Measurements from ENCODE around the gene PHF12. TPM values are rescaled to one million over a fixed set of nuclear protein-coding genes. Genes with fewer than 3 reads are reported as not detected.

Gene PHF12
- polyA plus RNA-seq, 1 experiment, result 16.5 TPM

- ChIA-PET CTCF (interaction anchor here (0.7 kb wide), 1 partner anchor 1279 kb away, joined by 4 read pairs; no protein-coding TSS in a partner anchor), POLR2A (no interaction called here)
- TF ChIP-seq, protein P1, sequence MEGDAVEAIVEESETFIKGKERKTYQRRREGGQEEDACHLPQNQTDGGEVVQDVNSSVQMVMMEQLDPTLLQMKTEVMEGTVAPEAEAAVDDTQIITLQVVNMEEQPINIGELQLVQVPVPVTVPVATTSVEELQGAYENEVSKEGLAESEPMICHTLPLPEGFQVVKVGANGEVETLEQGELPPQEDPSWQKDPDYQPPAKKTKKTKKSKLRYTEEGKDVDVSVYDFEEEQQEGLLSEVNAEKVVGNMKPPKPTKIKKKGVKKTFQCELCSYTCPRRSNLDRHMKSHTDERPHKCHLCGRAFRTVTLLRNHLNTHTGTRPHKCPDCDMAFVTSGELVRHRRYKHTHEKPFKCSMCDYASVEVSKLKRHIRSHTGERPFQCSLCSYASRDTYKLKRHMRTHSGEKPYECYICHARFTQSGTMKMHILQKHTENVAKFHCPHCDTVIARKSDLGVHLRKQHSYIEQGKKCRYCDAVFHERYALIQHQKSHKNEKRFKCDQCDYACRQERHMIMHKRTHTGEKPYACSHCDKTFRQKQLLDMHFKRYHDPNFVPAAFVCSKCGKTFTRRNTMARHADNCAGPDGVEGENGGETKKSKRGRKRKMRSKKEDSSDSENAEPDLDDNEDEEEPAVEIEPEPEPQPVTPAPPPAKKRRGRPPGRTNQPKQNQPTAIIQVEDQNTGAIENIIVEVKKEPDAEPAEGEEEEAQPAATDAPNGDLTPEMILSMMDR (IDR thresholded peaks at IDR 0.05; ENCODE audit: insufficient read depth, low read depth, low read length), result no peak
- DNase-seq (ENCODE audit: low read depth), result no peak
- peaks cover 10% of the 10 kb centered on the region; the same call in 1 of the 2 replicates for H3K36me3 ChIP-seq (ENCODE audit: control insufficient read depth, insufficient read depth, low read length)
- H3K4me3 ChIP-seq (ENCODE audit: low read depth, low read length), result no peak overlapping the region
- H3K27me3 ChIP-seq (ENCODE audit: control insufficient read depth, insufficient read depth, low read length), result no peaks in the 10 kb centered on the region
Measured at GRCh38 chr17:28874750-28875149, 76.6 kb downstream of the PHF12 start.

DNA sequence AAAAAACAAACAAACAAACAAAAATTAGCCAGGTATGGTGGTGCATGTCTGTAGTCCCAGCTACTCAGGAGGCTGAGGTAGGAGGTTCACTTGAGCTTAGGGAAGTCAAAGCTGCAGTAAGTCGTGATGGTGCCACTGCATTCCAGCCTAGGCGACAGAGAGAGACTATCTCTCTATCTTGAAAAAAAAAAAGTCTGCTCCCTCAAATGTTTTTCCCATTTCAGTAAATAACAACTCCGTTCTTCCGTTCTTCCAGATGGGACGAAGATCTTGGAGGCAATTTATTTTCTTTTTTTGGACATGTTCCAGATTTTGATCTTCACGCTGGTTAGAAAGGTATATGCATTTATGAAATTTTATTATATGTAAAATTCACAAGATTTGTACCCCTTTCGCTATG lies 77.5 kb downstream of the PHF12 start:
- CTCF ChIA-PET, result no interaction called here
- Histone ChIP-seq H3K36me3 (ENCODE audit: control insufficient read depth, insufficient read depth, low read length) (peaks cover 2% of the 10 kb centered on the region; the same call in 1 of the 2 replicates), H3K27me3 (ENCODE audit: control insufficient read depth, insufficient read depth, low read length) (no peaks in the 10 kb centered on the region), H3K4me3 (ENCODE audit: low read depth, low read length) (no peak overlapping the region)
- POLR2A ChIA-PET, result no interaction called here
- TF ChIP-seq, protein P1 (IDR thresholded peaks at IDR 0.05; ENCODE audit: insufficient read depth, low read depth, low read length), result no peak
- no peak for DNase-seq (ENCODE audit: low read depth)

DNA sequence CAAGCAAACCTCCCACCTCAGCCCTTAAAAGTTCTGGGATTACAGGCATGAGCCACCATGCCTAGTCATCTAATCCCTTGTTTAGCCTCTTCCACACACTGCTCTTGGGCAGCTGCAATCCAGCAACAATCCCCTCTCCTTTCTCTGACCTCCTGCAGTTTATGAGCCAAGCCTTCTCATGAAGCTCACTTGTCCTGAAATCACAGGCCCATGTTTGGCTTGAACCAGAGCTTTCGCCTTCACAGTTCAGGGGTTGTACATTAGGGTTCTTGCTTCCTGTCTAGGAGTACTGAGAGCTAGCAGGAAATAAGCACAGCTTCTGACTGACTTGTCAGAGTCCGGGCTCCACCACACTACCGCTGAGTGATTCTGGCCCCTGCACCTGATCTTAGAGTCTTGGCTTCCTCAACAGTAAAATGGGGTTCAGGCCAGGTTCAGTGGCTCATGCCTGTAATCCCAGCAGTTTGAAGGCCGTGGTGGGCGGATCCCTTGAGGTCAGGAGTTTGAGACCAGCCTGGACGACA lies 80.2 kb downstream of the PHF12 start:
- ChIA-PET CTCF (interaction anchor here (1.0 to 2.2 kb wide), 3 partner anchors 110 to 225 kb away, joined by 3 to 6 read pairs (median 3); partner anchors contain the start of gene TLCD1), POLR2A (no interaction called here)
- no peaks in the 10 kb centered on the region for H3K36me3 ChIP-seq (ENCODE audit: control insufficient read depth, insufficient read depth, low read length)
- H3K27me3 ChIP-seq (ENCODE audit: control insufficient read depth, insufficient read depth, low read length), result no peaks in the 10 kb centered on the region
- TF ChIP-seq, protein P1 (IDR thresholded peaks at IDR 0.05; ENCODE audit: insufficient read depth, low read depth, low read length), result no peak
- no peak for DNase-seq (ENCODE audit: low read depth)
- H3K4me3 ChIP-seq (ENCODE audit: low read depth, low read length), result no peak overlapping the region

DNA sequence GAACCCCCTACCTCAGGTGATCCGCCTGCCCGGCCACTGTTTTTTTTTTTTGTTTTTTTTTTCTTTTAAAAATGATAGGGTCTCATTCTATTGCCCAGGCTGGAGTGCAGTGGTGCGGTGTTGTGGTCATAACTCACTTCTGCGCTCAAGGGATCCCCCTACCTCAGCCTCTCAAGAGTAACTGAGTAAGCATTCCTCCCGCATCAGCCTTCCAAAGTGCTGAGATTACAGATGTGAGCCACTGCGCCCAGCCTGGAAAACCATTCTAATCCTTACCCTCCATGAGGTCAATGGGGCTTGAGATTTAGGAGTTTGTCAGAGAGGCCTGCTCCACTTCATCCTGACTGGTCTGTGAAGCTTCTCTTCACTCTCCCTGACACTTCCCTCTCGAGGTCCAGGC lies 84.0 kb downstream of the PHF12 start:
- no peak for DNase-seq (ENCODE audit: low read depth)
- CTCF ChIA-PET, result interaction anchor here (0.9 kb wide), 1 partner anchor 103 kb away, joined by 4 read pairs; no protein-coding TSS in a partner anchor
- H3K27me3 ChIP-seq (ENCODE audit: control insufficient read depth, insufficient read depth, low read length), result no peaks in the 10 kb centered on the region
- no peaks in the 10 kb centered on the region for H3K36me3 ChIP-seq (ENCODE audit: control insufficient read depth, insufficient read depth, low read length)
- no peak overlapping the region for H3K4me3 ChIP-seq (ENCODE audit: low read depth, low read length)
- TF ChIP-seq, protein P1 (IDR thresholded peaks at IDR 0.05; ENCODE audit: insufficient read depth, low read depth, low read length), result no peak
- POLR2A ChIA-PET, result no interaction called here

DNA sequence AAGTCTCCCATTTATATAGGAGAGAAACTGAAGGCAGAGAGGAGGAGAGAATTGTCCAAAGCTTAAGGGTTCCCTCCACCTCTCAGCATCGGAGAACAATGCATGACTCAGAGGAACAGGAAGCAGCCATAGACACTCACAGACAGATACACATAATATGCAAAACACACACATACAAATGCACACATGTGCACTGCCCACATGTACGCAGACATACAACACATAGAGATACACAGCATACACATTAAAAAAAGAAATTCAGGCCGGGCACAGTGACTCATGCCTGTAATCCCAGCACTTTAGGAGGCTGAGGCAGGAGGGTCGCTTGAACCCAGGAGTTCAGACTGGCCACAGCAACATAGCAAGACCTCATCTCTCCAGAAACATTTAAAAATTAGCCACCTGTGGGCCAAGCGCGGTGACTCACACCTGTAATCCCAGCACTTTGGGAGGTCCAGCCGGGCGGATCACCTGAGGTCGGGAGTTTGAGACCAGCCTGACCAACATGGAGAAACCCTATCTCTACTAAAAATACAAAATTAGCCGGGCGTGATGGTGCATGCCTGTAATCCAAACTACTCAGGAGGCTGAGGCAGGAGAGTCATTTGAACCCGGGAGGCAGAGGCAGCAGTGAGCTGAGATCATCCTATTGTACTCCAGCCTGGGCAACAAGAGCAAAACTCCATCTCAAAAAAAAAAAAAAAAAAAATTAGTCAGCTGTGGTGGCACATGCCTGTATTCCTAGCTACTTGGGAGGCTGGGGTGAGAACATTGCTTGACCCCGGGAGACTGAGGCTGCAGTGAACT lies 85.2 kb downstream of the PHF12 start:
- ChIA-PET CTCF (interaction anchor here (0.9 to 1.0 kb wide), 2 partner anchors 102 to 139 kb away, joined by 4 read pairs; no protein-coding TSS in a partner anchor), POLR2A (no interaction called here)
- Histone ChIP-seq H3K27me3 (ENCODE audit: control insufficient read depth, insufficient read depth, low read length) (no peaks in the 10 kb centered on the region), H3K4me3 (ENCODE audit: low read depth, low read length) (no peak overlapping the region), H3K36me3 (ENCODE audit: control insufficient read depth, insufficient read depth, low read length) (no peaks in the 10 kb centered on the region)
- DNase-seq (ENCODE audit: low read depth), result no peak
- TF ChIP-seq, protein P1 (IDR thresholded peaks at IDR 0.05; ENCODE audit: insufficient read depth, low read depth, low read length), result no peak

Data from BJ (cell line).